ENCODE measurements around the gene STEAP1B.

STEAP1B gene

GRCh38 chr7:22426463-22427094, 73.4 kb downstream of the STEAP1B start:
- no peak for DNase-seq (ENCODE audit: low read depth in 1 of 2, low spot score in 1 of 2)
- no peak for TF ChIP-seq JUND (IDR thresholded peaks at IDR 0.05; ENCODE audit: low read depth)
- in situ Hi-C loops (cut with HindIII; ENCODE audit: low pct_unique_long_range_greater_than_20kb, low sequenced_read_pairs), result no loop called here

DNA sequence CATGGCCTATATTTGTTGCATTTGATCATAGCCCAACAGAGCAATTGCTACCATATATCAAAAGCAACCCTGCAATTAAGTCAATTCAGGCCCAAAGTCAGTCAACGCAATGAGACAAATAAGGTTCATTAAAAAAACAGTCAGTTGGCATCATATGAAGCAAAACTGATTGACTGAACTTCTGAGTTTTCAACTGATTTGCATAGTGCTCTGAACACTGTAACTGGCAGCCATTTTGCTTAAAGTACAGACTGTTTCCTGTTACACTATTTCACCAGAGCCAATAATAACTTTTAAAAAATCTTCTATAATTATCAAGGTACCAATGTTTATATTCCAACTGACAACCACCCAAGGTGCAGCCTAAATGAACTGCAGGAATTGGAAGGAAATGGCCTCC, 74.6 kb downstream of the STEAP1B start:
- DNase-seq (ENCODE audit: low read depth in 1 of 2, low spot score in 1 of 2), result no peak
- in situ Hi-C loops (cut with HindIII; ENCODE audit: low pct_unique_long_range_greater_than_20kb, low sequenced_read_pairs), result no loop called here
- TF ChIP-seq JUND (IDR thresholded peaks at IDR 0.05; ENCODE audit: low read depth), result no peak

DNA sequence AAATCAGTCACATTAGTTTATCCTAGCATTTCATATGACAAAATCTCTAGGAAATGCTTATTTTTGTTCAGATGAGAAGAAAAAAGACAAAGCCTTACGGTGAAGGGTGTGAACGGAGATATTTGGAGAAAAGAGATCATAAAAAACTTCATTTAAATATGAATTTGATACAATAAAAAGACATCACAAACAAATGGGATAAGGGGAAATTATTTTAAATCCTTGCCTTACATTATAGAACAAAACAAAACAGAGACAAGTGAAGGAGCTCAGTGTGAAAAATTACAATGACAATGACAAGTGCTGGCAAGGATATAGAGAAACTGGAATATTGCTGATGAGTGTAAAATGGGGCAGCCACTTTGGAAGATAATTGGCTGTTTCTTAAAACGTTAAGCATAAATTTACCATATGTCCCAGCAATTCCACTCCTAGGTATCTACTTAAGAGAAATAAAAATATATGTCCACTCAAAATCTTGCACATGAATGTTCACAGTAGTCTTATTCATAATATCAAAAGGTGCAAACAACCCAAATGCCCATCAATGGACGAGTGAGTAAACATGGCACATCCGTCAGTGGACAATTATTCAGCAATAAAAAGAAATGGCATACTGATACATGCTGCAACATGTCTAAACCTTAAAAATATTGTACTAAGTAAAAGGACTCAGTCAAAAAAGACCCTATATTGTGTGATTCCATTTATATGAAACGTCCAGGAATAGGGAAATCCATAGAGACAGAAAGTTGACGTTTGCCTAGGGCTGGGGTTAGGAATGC, 77.0 kb downstream of the STEAP1B start:
- DNase-seq (ENCODE audit: low read depth in 1 of 2, low spot score in 1 of 2), result no peak
- TF ChIP-seq JUND (IDR thresholded peaks at IDR 0.05; ENCODE audit: low read depth), result no peak
- in situ Hi-C loops (cut with HindIII; ENCODE audit: low pct_unique_long_range_greater_than_20kb, low sequenced_read_pairs), result no loop called here

- in situ Hi-C loops (cut with HindIII; ENCODE audit: low pct_unique_long_range_greater_than_20kb, low sequenced_read_pairs), result no loop called here
- DNase-seq (ENCODE audit: low read depth in 1 of 2, low spot score in 1 of 2), result no peak
- TF ChIP-seq JUND (IDR thresholded peaks at IDR 0.05; ENCODE audit: low read depth), result no peak
These were observed 78.9 kb downstream of the STEAP1B start for GRCh38 chr7:22420973-22421635.

- no peak for DNase-seq (ENCODE audit: low read depth in 1 of 2, low spot score in 1 of 2)
- in situ Hi-C loops (cut with HindIII; ENCODE audit: low pct_unique_long_range_greater_than_20kb, low sequenced_read_pairs), result no loop called here
These were observed 80.0 kb downstream of the STEAP1B start for GRCh38 chr7:22420008-22420407.

GRCh38 chr7:22419488-22419887, 80.5 kb downstream of the STEAP1B start:
- no peak for TF ChIP-seq JUND (IDR thresholded peaks at IDR 0.05; ENCODE audit: low read depth)
- in situ Hi-C loops (cut with HindIII; ENCODE audit: low pct_unique_long_range_greater_than_20kb, low sequenced_read_pairs), result no loop called here
- DNase-seq (ENCODE audit: low read depth in 1 of 2, low spot score in 1 of 2), result no peak

More at GRCh38 chr7:22420008-22420407, 80.0 kb downstream of the STEAP1B start:
- TF ChIP-seq JUND (IDR thresholded peaks at IDR 0.05; ENCODE audit: low read depth), result no peak

DNA sequence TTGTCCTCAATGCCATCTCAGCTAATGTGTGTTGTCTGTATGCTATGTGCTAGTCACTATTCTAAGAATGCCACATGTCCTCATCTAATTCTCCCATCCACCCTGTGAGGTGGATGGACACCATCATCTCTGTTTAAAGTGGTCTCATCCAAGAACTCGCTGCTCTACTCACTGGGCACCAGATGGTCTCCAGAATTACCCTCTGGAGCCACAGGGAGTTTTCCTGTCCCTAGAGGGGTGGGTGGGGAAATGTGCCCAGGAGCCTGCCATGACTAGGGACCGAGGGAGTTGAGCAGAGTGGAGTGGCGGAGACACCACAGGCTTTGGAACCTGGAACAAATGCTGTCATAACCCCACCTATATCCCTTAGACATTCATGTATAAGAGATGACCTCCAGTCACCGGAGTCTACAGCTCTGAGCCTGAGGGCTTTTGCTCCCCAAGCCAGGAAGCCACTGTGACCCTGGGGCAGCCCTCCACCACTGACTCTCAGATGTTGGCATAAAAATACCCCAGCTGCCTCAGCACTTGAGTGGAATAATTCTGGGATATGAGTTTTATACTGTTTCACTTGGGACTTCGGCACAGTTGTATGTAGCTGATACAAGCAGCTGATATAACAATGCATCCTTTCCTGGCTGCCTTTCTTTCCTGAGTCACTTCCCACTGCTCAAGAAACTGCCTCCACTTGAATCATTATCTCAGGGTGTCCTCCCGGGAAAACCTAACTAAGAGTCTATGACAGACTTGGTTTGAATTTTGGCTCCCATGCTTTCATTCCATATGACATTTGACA, 81.5 kb downstream of the STEAP1B start:
- in situ Hi-C loops (cut with HindIII; ENCODE audit: low pct_unique_long_range_greater_than_20kb, low sequenced_read_pairs), result no loop called here
- no peak for DNase-seq (ENCODE audit: low read depth in 1 of 2, low spot score in 1 of 2)
- TF ChIP-seq JUND (IDR thresholded peaks at IDR 0.05; ENCODE audit: low read depth), result no peak

- no peak for DNase-seq (ENCODE audit: low read depth in 1 of 2, low spot score in 1 of 2)
- in situ Hi-C loops (cut with HindIII; ENCODE audit: low pct_unique_long_range_greater_than_20kb, low sequenced_read_pairs), result no loop called here
- TF ChIP-seq JUND (IDR thresholded peaks at IDR 0.05; ENCODE audit: low read depth), result no peak
These were observed 82.1 kb downstream of the STEAP1B start for GRCh38 chr7:22417841-22418240.

DNA sequence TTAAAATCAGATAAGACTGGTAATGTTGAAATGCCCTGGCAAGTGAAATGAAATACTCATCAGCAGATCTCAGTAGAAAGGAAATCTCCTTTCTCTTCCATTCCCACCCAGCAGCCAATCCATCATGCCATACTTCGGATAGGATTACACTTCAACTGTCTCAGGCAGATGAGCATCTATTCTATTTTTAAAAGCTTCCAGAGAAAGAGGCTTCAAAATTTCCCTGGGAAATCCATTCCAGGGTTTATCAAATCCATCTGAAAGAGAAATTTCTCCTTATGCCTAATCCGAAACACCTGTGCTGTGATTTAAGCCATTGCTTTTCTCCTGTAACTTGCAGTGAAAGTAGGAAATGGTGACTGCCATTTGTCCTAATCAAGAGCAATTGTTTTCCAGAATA, 82.6 kb downstream of the STEAP1B start:
- DNase-seq (ENCODE audit: low read depth in 1 of 2, low spot score in 1 of 2), result no peak
- no peak for TF ChIP-seq JUND (IDR thresholded peaks at IDR 0.05; ENCODE audit: low read depth)
- in situ Hi-C loops (cut with HindIII; ENCODE audit: low pct_unique_long_range_greater_than_20kb, low sequenced_read_pairs), result no loop called here

- in situ Hi-C loops (cut with HindIII; ENCODE audit: low pct_unique_long_range_greater_than_20kb, low sequenced_read_pairs), result no loop called here
- TF ChIP-seq JUND (IDR thresholded peaks at IDR 0.05; ENCODE audit: low read depth), result no peak
- no peak for DNase-seq (ENCODE audit: low read depth in 1 of 2, low spot score in 1 of 2)
These were observed 85.6 kb downstream of the STEAP1B start for GRCh38 chr7:22414424-22414823.

DNA sequence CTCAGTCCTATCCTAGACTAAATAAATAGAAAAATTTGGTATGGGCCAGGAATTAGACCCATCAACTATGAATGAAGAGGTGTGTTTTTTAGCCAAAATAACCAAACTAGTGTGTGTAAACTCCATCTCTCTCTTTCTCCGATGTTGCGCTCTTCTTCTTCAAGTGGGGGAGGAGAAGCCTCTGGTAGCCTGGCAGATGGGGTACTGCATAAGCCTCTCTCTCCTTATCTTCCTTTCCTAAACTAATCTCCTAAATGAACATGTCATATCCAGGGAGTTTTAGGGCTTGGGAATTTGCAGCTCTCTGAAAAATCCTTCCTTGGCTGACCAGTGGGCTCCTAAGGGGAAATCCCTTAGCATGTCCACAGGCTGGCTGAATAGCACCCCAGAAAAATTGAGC, 86.8 kb downstream of the STEAP1B start:
- no peak for TF ChIP-seq JUND (IDR thresholded peaks at IDR 0.05; ENCODE audit: low read depth)
- in situ Hi-C loops (cut with HindIII; ENCODE audit: low pct_unique_long_range_greater_than_20kb, low sequenced_read_pairs), result no loop called here
- DNase-seq (ENCODE audit: low read depth in 1 of 2, low spot score in 1 of 2), result no peak

DNA sequence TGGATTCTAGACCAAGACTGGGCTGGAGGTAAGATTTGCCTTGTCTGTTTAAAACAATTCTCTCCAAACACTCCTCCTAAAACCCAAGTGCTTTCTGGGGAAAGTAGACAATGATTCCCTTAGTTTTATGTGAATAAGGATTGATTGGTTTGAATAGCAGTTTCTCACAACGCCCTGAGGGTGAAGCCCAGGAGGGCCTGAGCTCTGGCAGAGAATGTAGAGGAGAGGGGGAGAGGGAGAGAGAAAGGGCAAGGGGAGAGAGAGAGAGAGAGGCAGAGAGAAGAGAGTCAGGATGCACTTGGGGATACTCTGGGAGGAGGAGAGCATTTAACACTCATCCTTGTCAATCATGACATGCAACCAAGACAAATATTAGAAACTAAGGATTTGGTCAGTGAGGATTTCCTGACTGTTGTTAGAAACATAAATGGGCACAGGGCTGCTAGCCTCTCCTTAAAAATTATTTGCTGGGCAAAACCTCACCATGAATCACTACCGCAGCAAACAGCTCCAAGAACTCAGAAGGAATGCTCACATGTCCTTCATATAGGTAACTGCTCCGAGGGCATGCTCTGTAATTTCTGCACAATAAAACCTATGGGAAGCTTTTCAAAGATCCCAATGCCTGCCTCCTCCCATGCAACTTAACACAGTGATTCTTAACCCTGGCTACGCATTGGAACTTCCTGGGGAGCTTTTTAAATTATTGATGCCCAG, 87.9 kb downstream of the STEAP1B start:
- no peak for DNase-seq (ENCODE audit: low read depth in 1 of 2, low spot score in 1 of 2)
- in situ Hi-C loops (cut with HindIII; ENCODE audit: low pct_unique_long_range_greater_than_20kb, low sequenced_read_pairs), result no loop called here

More for the DNA sequence above, 87.9 kb downstream of the STEAP1B start:
- no peak for TF ChIP-seq JUND (IDR thresholded peaks at IDR 0.05; ENCODE audit: low read depth)

All from T47D (cell line).